OCI-LY7 (cell line): ENCODE measurements around the gene HNRNPH1. TPM values are rescaled to one million over a fixed set of nuclear protein-coding genes. Genes with fewer than 3 reads are reported as not detected.

Experiments used
- BruUV-seq: library from RNA; stranded (reverse); fragments of 400-500 nt; replicated peaks from 2 replicates; lab custom pipeline; 2021; lab: Mats Ljungman, UMichigan
- CTCF ChIA-PET: fragments of 300-600 bp; sonication (Branson Sonifier 250); formaldehyde crosslinking; loops from one replicate; lab custom pipeline; 2022; ENCODE audit warnings: antibody characterized with exemption; ENCODE audit not compliant: unreplicated experiment; lab: Charles Lee
- POLR2A ChIA-PET: fragments of 300-600 bp; sonication (Branson Sonifier 250); formaldehyde crosslinking; loops from one replicate; lab custom pipeline; 2022; ENCODE audit warnings: antibody characterized with exemption; lab: Charles Lee
- DNase-seq: peaks from one replicate; pipeline ENCODE4 v3.0.0-alpha.2; 2015; ENCODE audit warnings: low spot score
- H2AFZ ChIP-seq: fragments of 200-600 bp; sonication (generic), shearing (Covaris generic); 2 replicates; pipeline ENCODE4 v1.6.1; 2014; ENCODE audit warnings: mild to moderate bottlenecking, antibody characterized with exemption, low read length, moderate library complexity
- H3K27ac ChIP-seq: fragments of 200-600 bp; sonication (generic); 2 replicates; pipeline ENCODE4 v1.5.1; 2014; ENCODE audit warnings: mixed run types, low read depth, mild to moderate bottlenecking, moderate library complexity, low read length, inconsistent platforms; ENCODE audit not compliant: poor library complexity, severe bottlenecking
- H3K36me3 ChIP-seq: fragments of 200-600 bp; sonication (generic); 2 replicates; pipeline ENCODE4 v1.6.1; 2014; ENCODE audit warnings: mild to moderate bottlenecking, antibody characterized with exemption, low read length, moderate library complexity, mixed read lengths; ENCODE audit not compliant: insufficient read depth
- H3K4me1 ChIP-seq: fragments of 200-600 bp; sonication (generic); 2 replicates; pipeline ENCODE4 v1.5.1; 2014; ENCODE audit warnings: mild to moderate bottlenecking, low read length; ENCODE audit not compliant: insufficient read depth, poor library complexity, severe bottlenecking
- H3K4me2 ChIP-seq: fragments of 200-600 bp; sonication (generic); 2 replicates; pipeline ENCODE4 v1.6.1; 2014; ENCODE audit warnings: mild to moderate bottlenecking, low read length
- H3K4me3 ChIP-seq: fragments of 200-600 bp; sonication (generic); 2 replicates; pipeline ENCODE4 v1.5.1; 2014; ENCODE audit warnings: mild to moderate bottlenecking, low read depth, low read length; ENCODE audit not compliant: poor library complexity, severe bottlenecking
- H3K79me2 ChIP-seq: fragments of 200-600 bp; sonication (generic); 2 replicates; pipeline ENCODE4 v1.6.1; 2016; ENCODE audit warnings: low read depth, mild to moderate bottlenecking, low read length, moderate library complexity, mixed read lengths; ENCODE audit not compliant: insufficient read depth
- H3K9me2 ChIP-seq: fragments of 200-600 bp; sonication (generic); 2 replicates; pipeline ENCODE4 v1.6.1; 2016; ENCODE audit warnings: mild to moderate bottlenecking, low read length, mixed read lengths; ENCODE audit not compliant: insufficient read depth
- H3K9me3 ChIP-seq: fragments of 200-600 bp; sonication (generic); 2 replicates; pipeline ENCODE4 v1.6.1; 2014; ENCODE audit warnings: mild to moderate bottlenecking, mixed run types, low read length, mixed read lengths
- H4K20me1 ChIP-seq: fragments of 200-600 bp; sonication (generic); 2 replicates; pipeline ENCODE4 v1.6.1; 2014; ENCODE audit warnings: mild to moderate bottlenecking, antibody characterized with exemption, low read length, moderate library complexity, mixed read lengths; ENCODE audit not compliant: insufficient read depth
- EZH2phosphoT487 ChIP-seq: fragments of 200-600 bp; sonication (generic); IDR thresholded peaks from 2 replicates; pipeline ENCODE4 v1.6.1; 2018; ENCODE audit warnings: low read depth, borderline replicate concordance, mild to moderate bottlenecking, mixed run types, antibody characterized with exemption, low read length, moderate library complexity, mixed read lengths
- intact Hi-C: fragments of 100-400 bp; cut with micrococcal nuclease; formaldehyde crosslinking; loops from one replicate; pipeline ENCODE4 v1.10.0; 2022; ENCODE audit not compliant: unreplicated experiment
- total RNA-seq, 2 experiments: library from RNA; depleted of rRNA in 1 of 2; stranded (reverse); fragments of >200 nt in 1 of 2; shearing (Covaris generic) in 1 of 2; gene quantifications; 2 replicates each; pipeline ENCODE4 v1.2.3, GENCODE V29; 2014 to 2022
- TF ChIP-seq, protein P1 (sequence below): fragments of 200-600 bp; sonication (generic); conservative IDR thresholded peaks from 2 replicates; pipeline ENCODE4 v1.5.1; 2014; ENCODE audit warnings: mild to moderate bottlenecking, antibody characterized with exemption, low read length, moderate library complexity, mixed read lengths

The HNRNPH1 gene
- total RNA-seq, 2 experiments from 2014 or later: 814 to 1,011 TPM

GRCh38 chr5:179599566-179599965 is 23.9 kb downstream of the HNRNPH1 start:
- ChIA-PET POLR2A (no interaction called here), CTCF (interaction anchor here (0.5 kb wide), 1 partner anchor 1624 kb away, joined by 5 read pairs; the partner anchor contains the start of gene TRIM41)

GRCh38 chr5:179599100-179599499 is 24.4 kb downstream of the HNRNPH1 start:
- POLR2A ChIA-PET: no interaction called here
- intact Hi-C loops: no loop called here

More at GRCh38 chr5:179599566-179599965, 23.9 kb downstream of the HNRNPH1 start:
- no peak overlapping the region for H3K27ac ChIP-seq
- intact Hi-C loops: no loop called here
- H3K36me3 ChIP-seq: peaks cover 76% of the 10 kb centered on the region
- H3K9me3 ChIP-seq: no peaks in the 10 kb centered on the region
- no peaks in the 10 kb centered on the region for H4K20me1 ChIP-seq
- H3K4me1 ChIP-seq: no peaks in the 10 kb centered on the region
- no TSS peak for BruUV-seq
- H3K79me2 ChIP-seq: no peaks in the 10 kb centered on the region
- no peak overlapping the region for H3K4me3 ChIP-seq
- DNase-seq: no peak
- H3K4me2 ChIP-seq: no peak overlapping the region
- no peaks in the 10 kb centered on the region for H3K9me2 ChIP-seq
- no peak overlapping the region for H2AFZ ChIP-seq
- TF ChIP-seq EZH2phosphoT487: no peak
- TF ChIP-seq, protein P1, sequence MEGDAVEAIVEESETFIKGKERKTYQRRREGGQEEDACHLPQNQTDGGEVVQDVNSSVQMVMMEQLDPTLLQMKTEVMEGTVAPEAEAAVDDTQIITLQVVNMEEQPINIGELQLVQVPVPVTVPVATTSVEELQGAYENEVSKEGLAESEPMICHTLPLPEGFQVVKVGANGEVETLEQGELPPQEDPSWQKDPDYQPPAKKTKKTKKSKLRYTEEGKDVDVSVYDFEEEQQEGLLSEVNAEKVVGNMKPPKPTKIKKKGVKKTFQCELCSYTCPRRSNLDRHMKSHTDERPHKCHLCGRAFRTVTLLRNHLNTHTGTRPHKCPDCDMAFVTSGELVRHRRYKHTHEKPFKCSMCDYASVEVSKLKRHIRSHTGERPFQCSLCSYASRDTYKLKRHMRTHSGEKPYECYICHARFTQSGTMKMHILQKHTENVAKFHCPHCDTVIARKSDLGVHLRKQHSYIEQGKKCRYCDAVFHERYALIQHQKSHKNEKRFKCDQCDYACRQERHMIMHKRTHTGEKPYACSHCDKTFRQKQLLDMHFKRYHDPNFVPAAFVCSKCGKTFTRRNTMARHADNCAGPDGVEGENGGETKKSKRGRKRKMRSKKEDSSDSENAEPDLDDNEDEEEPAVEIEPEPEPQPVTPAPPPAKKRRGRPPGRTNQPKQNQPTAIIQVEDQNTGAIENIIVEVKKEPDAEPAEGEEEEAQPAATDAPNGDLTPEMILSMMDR: no peak

GRCh38 chr5:179596421-179596820 is 27.1 kb downstream of the HNRNPH1 start:
- Histone ChIP-seq H3K27ac (no peak overlapping the region), H2AFZ (no peak overlapping the region), H3K36me3 (peaks cover 89% of the 10 kb centered on the region), H4K20me1 (no peaks in the 10 kb centered on the region), H3K9me2 (no peaks in the 10 kb centered on the region), H3K4me2 (no peak overlapping the region), H3K9me3 (no peaks in the 10 kb centered on the region), H3K4me1 (no peaks in the 10 kb centered on the region), H3K79me2 (no peaks in the 10 kb centered on the region), H3K4me3 (no peak overlapping the region)
- POLR2A ChIA-PET: no interaction called here
- no peak for DNase-seq
- no peak for TF ChIP-seq EZH2phosphoT487
- TF ChIP-seq, protein P1: no peak
- CTCF ChIA-PET: no interaction called here
- no TSS peak for BruUV-seq
- intact Hi-C loops: no loop called here

More at GRCh38 chr5:179599100-179599499, 24.4 kb downstream of the HNRNPH1 start:
- H4K20me1 ChIP-seq: no peaks in the 10 kb centered on the region
- BruUV-seq: no TSS peak
- H3K9me2 ChIP-seq: no peaks in the 10 kb centered on the region
- TF ChIP-seq, protein P1: no peak
- TF ChIP-seq EZH2phosphoT487: no peak
- H2AFZ ChIP-seq: no peak overlapping the region
- peaks cover 80% of the 10 kb centered on the region for H3K36me3 ChIP-seq
- H3K4me3 ChIP-seq: no peak overlapping the region
- CTCF ChIA-PET: no interaction called here
- H3K79me2 ChIP-seq: no peaks in the 10 kb centered on the region
- no peak for DNase-seq
- H3K4me1 ChIP-seq: no peaks in the 10 kb centered on the region
- H3K4me2 ChIP-seq: no peak overlapping the region
- H3K27ac ChIP-seq: no peak overlapping the region
- no peaks in the 10 kb centered on the region for H3K9me3 ChIP-seq
